ENCODE data around the gene C16orf87.

DNA sequence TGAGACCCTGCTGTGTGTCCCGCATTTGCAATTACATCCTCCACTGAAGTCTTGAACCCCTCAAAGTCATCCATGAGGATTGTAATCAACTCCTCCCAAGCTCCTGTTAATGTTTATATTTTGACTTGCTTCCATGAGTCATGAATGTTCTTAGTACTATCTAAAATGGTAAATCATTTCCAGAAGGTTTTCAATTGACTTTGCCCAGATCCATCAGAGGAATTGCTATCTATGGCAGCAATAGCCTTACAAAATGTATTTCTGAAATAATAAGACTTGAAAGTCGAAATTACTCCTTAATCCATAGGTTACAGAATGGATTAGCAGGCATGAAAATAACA lies 2.5 kb upstream of the C16orf87 start:
- no peak for TF ChIP-seq EZH2phosphoT487 (IDR thresholded peaks at IDR 0.05; ENCODE audit: insufficient read depth, low read depth)
- TF ChIP-seq EZH2 (IDR thresholded peaks at IDR 0.05; ENCODE audit: insufficient read depth, poor library complexity, severe bottlenecking): no peak

All from GM23248 (cell line).